Epithelial cell of proximal tubule (primary cell): Measurements from ENCODE around the gene FHIT. TPM values are rescaled to one million over a fixed set of nuclear protein-coding genes. Genes with fewer than 3 reads are reported as not detected.

ENCODE experiments used
- DNase-seq: peaks from one replicate; pipeline ENCODE4 v3.0.0-alpha.2; 2011; ENCODE audit warnings: low read depth
- H3K4me3 ChIP-seq: 2 replicates; pipeline ENCODE4 v1.5.1; 2011; ENCODE audit warnings: low read depth, mild to moderate bottlenecking, low read length
- total RNA-seq: library from RNA; depleted of rRNA; stranded (reverse); fragments of >200 nt; gene quantifications from 2 replicates; pipeline ENCODE4 v1.2.3, GENCODE V29; 2015
- TF ChIP-seq, protein P1 (sequence below): conservative IDR thresholded peaks from 2 replicates; pipeline ENCODE4 v1.5.1; 2012; ENCODE audit warnings: low read depth, mild to moderate bottlenecking, low read length

FHIT gene
- total RNA-seq, 1 donor from 2014 or later: 3.7 TPM

DNA sequence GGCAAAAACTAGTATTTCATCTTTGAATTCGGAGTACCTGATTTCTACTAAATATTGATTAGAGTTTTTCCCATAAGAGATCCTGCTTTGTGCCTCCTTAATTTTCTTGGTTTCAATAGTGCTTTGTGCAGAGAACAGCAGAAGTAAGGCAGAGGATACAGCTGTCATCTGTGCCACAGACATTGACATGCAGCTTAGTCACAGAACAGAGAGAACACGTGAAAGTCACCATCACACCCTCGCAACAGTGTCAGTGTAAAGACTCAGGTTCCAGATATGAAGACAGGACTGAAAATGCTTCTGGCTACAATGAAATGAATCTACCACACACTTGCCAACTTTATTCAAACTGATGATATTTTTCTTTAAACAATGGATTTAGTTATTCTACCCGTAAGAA is 1258.7 kb downstream of the FHIT start:
- TF ChIP-seq, protein P1, sequence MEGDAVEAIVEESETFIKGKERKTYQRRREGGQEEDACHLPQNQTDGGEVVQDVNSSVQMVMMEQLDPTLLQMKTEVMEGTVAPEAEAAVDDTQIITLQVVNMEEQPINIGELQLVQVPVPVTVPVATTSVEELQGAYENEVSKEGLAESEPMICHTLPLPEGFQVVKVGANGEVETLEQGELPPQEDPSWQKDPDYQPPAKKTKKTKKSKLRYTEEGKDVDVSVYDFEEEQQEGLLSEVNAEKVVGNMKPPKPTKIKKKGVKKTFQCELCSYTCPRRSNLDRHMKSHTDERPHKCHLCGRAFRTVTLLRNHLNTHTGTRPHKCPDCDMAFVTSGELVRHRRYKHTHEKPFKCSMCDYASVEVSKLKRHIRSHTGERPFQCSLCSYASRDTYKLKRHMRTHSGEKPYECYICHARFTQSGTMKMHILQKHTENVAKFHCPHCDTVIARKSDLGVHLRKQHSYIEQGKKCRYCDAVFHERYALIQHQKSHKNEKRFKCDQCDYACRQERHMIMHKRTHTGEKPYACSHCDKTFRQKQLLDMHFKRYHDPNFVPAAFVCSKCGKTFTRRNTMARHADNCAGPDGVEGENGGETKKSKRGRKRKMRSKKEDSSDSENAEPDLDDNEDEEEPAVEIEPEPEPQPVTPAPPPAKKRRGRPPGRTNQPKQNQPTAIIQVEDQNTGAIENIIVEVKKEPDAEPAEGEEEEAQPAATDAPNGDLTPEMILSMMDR: no peak
- H3K4me3 ChIP-seq: no peak overlapping the region
- no peak for DNase-seq

DNA sequence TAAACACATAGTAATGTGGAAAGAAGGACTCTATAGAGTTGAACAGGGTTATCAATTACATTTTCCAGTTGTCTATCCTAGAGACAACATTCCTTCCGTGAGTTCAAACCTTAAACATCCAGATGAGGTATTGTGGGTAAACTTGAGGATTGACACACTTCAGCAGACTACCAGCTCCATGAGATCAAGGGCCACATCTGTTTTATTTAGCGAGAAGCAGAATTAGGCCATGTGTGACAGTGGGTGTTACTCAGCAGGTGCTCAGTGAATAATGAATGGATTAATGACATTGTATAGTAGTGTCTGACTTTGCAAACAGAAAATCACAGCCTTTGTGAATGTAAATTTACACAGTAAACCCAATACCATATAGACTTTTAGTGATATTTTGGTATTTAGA is 1260.3 kb downstream of the FHIT start:
- TF ChIP-seq, protein P1: no peak
- DNase-seq: no peak

DNA sequence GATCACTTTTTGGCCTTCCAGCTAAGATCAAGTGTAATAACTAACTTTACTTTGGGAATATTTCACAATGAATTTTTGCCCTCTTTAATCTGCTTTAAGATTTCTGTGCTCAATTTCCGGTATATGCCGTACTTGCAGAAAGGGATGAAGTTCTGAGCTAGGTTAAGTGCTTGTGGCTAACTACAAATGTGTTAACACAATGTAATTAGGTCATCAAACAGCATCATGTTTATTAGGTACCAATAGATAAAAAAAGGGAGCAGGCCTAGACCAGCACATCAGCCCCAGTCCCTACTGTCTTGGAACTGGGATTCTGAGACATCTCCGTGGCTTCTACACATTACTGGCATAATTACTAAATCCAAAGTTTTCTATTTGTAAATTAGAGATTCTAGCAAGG is 1268.7 kb downstream of the FHIT start:
- DNase-seq: no peak
- TF ChIP-seq, protein P1: no peak
- H3K4me3 ChIP-seq: no peak overlapping the region

More for the DNA sequence above, 1260.3 kb downstream of the FHIT start:
- H3K4me3 ChIP-seq: no peak overlapping the region

DNA sequence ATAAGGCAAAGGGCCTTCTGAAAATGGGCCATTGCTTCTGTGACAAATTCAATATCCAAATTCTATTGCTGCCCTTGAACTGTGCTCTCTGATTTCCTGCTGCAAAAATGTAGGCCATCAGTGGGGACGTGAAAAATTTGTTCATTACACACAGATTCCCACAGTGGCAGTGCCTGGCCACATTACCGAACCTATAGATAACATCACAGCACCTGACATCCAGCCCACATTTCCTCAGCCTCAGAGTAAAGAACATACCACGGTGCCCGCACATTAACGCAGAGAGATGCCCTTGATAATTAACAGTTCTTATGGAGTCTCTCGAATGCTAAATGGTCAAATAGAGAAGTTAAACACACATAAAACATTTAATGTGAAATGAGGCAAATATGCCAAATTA is 1269.9 kb downstream of the FHIT start:
- no peak for DNase-seq
- H3K4me3 ChIP-seq: no peak overlapping the region
- TF ChIP-seq, protein P1: no peak

DNA sequence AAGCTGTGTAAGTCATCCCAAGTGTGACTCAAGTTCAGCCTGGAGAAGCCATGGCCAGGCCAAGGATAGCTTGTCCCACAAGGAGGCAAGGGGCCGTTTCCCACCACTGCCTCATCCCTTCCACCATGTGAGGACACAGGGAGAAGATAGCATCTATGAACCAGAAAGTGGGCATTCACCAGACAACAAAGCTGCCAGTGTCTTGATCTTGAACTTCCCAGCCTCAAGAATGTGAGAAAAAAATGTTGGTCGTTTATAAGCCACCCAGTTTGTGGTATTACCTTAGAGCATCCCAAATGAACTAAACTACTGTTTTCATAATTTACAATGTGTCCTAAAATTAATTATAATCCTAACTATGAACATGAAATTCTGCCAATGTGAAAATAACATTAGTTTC is 1270.7 kb downstream of the FHIT start:
- no peak overlapping the region for H3K4me3 ChIP-seq
- TF ChIP-seq, protein P1: no peak
- no peak for DNase-seq

DNA sequence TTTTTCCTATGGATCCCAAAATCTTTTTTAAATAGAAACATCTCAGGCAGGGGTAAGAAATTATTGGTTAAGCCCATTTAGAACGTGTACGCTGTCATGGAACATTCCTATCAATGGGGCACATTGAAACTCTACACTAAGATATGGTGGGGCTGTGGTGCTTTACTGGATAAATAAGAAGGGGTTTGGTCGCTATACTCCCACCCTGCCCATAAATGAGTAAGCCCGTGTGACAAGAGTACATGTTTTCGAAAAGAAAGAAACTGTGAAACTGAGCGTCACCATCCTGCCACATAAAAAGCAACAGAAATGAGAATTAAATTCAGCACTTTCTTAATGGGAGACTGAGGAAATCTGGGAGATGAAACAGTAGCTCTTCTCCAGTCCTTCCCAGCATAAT is 1271.7 kb downstream of the FHIT start:
- TF ChIP-seq, protein P1: no peak
- DNase-seq: no peak

DNA sequence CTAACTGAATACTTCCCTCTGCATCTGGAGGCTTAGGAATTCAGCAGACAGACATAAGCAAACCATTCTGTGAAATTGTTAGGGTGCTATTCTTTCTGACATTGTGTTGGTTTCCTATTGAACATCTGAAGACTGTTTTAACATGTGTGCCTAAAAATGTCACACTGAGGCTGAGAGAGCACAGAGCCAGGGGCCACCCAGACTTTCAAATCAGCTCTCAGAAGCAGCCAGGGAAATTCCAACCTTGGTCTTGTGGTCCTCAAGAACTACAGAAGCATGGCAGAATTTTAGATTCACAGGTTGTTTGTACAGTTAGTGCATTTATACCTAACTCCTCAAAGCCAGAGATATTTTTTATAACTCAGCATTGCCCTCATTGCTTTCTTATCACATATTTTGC is 1272.3 kb downstream of the FHIT start:
- H3K4me3 ChIP-seq: no peak overlapping the region
- TF ChIP-seq, protein P1: no peak
- DNase-seq: no peak

More for the DNA sequence above, 1271.7 kb downstream of the FHIT start:
- no peak overlapping the region for H3K4me3 ChIP-seq
